ENCODE results near the gene TRABD.
A peak's percentile ranks its signal among the peaks of the same experiment; 100 is the strongest.

The TRABD gene

GRCh38 chr22:50246242-50247175, 60.8 kb downstream of the TRABD start:
- no peak overlapping the region for H3K4me3 ChIP-seq (ENCODE audit: control insufficient read depth, low read depth, low read length)
- DNase-seq (ENCODE audit: low read depth): no peak
- TF ChIP-seq, protein P1, sequence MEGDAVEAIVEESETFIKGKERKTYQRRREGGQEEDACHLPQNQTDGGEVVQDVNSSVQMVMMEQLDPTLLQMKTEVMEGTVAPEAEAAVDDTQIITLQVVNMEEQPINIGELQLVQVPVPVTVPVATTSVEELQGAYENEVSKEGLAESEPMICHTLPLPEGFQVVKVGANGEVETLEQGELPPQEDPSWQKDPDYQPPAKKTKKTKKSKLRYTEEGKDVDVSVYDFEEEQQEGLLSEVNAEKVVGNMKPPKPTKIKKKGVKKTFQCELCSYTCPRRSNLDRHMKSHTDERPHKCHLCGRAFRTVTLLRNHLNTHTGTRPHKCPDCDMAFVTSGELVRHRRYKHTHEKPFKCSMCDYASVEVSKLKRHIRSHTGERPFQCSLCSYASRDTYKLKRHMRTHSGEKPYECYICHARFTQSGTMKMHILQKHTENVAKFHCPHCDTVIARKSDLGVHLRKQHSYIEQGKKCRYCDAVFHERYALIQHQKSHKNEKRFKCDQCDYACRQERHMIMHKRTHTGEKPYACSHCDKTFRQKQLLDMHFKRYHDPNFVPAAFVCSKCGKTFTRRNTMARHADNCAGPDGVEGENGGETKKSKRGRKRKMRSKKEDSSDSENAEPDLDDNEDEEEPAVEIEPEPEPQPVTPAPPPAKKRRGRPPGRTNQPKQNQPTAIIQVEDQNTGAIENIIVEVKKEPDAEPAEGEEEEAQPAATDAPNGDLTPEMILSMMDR (conservative IDR thresholded peaks at IDR 0.05; ENCODE audit: control insufficient read depth, insufficient read depth, low read depth, low read length): no peak

DNA sequence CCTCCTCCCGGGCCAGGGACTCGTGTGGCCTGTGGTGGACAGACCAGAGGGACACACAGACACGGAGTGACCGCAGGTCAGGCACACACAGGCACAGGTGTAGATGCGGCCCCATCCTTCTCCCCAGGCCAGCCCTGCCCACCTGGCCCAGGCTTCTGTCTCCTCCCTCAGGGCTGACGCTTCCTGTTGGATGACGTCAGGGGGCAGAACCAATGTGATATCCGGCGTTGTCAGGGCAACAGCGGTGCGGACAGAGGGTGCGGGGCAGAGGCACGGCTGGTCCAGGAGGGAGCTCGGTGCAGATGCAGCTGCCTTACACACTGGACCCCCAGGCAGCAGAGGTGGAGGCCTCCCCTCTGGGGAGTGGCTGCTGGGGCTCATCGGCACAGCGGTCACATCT, 62.0 kb downstream of the TRABD start:
- TF ChIP-seq, protein P1 (conservative IDR thresholded peaks at IDR 0.05; ENCODE audit: control insufficient read depth, insufficient read depth, low read depth, low read length): no peak
- DNase-seq (ENCODE audit: low read depth): peak; percentile 60
- H3K4me3 ChIP-seq (ENCODE audit: control insufficient read depth, low read depth, low read length): no peak overlapping the region

DNA sequence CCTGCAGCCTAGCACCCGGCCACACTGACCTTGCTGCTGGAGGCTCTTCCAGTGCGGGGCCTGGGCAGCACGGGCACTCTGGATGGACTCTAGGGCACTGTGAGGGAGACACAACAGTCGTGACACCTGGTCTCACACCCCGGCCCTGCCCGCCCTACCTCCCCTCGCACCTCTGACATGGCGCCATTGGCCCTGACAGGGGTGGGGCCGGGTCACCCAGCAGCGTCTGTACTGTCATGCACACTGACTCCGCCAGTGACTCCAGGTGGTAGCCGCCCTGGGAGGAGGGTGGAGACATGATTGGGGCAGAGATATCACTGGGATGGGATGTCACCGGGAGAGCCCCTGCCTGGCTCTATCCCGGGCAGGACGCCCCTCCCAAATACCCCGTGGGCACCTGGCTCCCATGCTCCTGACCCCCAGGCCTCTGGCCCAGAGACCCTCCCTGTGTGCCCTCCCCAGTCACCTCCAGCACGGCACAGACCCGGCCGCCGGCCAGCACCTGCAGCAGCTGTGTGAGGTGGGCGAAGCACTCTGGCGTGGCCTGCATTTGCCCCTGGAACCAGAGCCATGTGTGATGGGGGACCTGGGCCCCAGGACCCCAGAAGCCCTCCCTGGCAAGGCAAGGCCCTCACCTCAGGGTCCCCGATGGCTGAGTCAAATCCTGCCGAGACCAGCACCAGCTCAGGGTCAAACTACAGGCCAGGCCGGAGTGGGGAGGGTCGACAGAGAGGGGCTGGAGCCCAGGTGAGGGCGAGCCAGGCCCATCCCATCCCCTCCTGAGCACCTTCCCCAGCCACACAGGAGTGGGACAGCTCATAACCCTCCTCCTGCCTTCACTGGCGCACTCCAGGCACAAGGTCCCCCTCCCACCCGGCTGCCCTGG, 62.7 kb downstream of the TRABD start:
- H3K4me3 ChIP-seq (ENCODE audit: control insufficient read depth, low read depth, low read length): no peak overlapping the region
- DNase-seq (ENCODE audit: low read depth): no peak
- TF ChIP-seq, protein P1 (conservative IDR thresholded peaks at IDR 0.05; ENCODE audit: control insufficient read depth, insufficient read depth, low read depth, low read length): no peak

All from fibroblast of mammary gland (primary cell).